Thoracic aorta (tissue), 2 donors: ENCODE measurements around the gene SEMA6D. TPM values are rescaled to one million over a fixed set of nuclear protein-coding genes. Genes with fewer than 3 reads are reported as not detected.

Experiments
- ATAC-seq: fragments of 150-250 bp; one replicate; pipeline ENCODE4 v1.8.0; 2017; ENCODE audit warnings: low read depth; ENCODE audit not compliant: insufficient number of reproducible peaks, low FRiP score
- DNase-seq: peaks from one replicate; pipeline ENCODE4 v3.0.0-alpha.2; 2020; ENCODE audit warnings: low spot score
- H3K27ac ChIP-seq, 2 donors: fragments of 200-600 bp; sonication (generic); 1 replicate in 1 of 2; 2 replicates in 1 of 2; pipeline ENCODE4 v1.5.1; 2016; ENCODE audit warnings: mild to moderate bottlenecking in 2 of 2, moderate library complexity in 2 of 2
- H3K27me3 ChIP-seq: fragments of 200-600 bp; sonication (generic); replicated peaks from 2 replicates; pipeline ENCODE4 v1.6.0; 2016; ENCODE audit warnings: mild to moderate bottlenecking; ENCODE audit not compliant: insufficient read depth
- H3K36me3 ChIP-seq: fragments of 200-600 bp; sonication (generic); one replicate; pipeline ENCODE4 v1.5.1; 2016
- H3K4me1 ChIP-seq, 2 donors: fragments of 200-600 bp; sonication (generic); 1 replicate in 1 of 2; 2 replicates in 1 of 2; pipeline versions ENCODE4 v1.5.1 to v1.6.0; 2016; ENCODE audit warnings: low read depth in 2 of 2, mild to moderate bottlenecking in 1 of 2; ENCODE audit not compliant: control insufficient read depth in 1 of 2
- H3K4me3 ChIP-seq: fragments of 200-600 bp; sonication (generic); 2 replicates; pipeline ENCODE4 v1.5.1; 2016; ENCODE audit warnings: mild to moderate bottlenecking
- H3K9me3 ChIP-seq: fragments of 200-600 bp; sonication (generic); 2 replicates; pipeline ENCODE4 v1.5.1; 2016
- total RNA-seq, 2 donors: library from RNA; depleted of rRNA; stranded (reverse); fragments of >200 nt; gene quantifications; one replicate each; pipeline versions ENCODE4 v1.1.0 to v1.2.3, GENCODE V29; 2016
- TF ChIP-seq, protein P1 (sequence below): fragments of 200-600 bp; sonication (generic); IDR thresholded peaks from one replicate; pipeline ENCODE4 v1.5.1; 2019; ENCODE audit warnings: antibody characterized with exemption

Gene SEMA6D, protein sequence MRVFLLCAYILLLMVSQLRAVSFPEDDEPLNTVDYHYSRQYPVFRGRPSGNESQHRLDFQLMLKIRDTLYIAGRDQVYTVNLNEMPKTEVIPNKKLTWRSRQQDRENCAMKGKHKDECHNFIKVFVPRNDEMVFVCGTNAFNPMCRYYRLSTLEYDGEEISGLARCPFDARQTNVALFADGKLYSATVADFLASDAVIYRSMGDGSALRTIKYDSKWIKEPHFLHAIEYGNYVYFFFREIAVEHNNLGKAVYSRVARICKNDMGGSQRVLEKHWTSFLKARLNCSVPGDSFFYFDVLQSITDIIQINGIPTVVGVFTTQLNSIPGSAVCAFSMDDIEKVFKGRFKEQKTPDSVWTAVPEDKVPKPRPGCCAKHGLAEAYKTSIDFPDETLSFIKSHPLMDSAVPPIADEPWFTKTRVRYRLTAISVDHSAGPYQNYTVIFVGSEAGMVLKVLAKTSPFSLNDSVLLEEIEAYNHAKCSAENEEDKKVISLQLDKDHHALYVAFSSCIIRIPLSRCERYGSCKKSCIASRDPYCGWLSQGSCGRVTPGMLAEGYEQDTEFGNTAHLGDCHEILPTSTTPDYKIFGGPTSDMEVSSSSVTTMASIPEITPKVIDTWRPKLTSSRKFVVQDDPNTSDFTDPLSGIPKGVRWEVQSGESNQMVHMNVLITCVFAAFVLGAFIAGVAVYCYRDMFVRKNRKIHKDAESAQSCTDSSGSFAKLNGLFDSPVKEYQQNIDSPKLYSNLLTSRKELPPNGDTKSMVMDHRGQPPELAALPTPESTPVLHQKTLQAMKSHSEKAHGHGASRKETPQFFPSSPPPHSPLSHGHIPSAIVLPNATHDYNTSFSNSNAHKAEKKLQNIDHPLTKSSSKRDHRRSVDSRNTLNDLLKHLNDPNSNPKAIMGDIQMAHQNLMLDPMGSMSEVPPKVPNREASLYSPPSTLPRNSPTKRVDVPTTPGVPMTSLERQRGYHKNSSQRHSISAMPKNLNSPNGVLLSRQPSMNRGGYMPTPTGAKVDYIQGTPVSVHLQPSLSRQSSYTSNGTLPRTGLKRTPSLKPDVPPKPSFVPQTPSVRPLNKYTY
- 10 to 100 TPM; 12.9 to 15.3 TPM for total RNA-seq

DNA sequence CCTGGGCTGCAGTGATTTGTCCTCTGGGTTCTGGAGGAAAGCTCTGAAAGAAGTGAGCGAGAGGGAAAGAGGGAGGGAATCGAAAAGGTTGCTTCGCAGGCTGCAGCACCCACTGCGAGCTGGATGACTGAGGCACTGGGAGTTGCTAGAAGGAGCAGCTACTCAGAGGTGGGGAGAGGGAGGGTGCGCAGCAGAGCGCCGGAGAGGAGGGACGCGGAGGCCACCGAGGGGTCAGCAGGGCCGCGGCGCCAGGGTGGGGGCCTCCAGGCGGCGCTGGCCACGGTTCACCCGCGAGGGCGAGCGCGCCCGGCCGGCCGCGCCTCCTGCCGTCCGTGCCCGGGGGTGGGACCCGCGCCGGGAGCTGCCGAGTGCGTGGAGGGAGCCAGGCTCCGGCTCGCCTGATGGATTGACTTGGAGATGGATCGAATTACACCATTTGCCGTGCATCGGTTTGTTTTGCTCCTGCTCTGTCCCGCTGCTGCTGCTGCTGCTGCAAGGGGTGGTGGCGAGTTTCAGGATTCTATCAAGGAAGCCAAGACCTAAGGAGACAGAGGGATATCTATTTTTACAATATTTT, at the start of gene SEMA6D:
TSS of gene SEMA6D (plus strand) at position 470 of the 577 bp plus-strand sequence. CDS start 42,294 bp downstream, outside the sequence.
- Histone ChIP-seq H3K27ac (peak within 1 kb of the TSS; percentile 86 to 88), H3K4me3 (peak within 1 kb of the TSS; percentile 89), H3K36me3 (no peaks in the 10 kb centered on the region), H3K27me3 (no peaks in the 10 kb centered on the region), H3K9me3 (no peaks in the 10 kb centered on the region), H3K4me1 (peaks cover 22 to 45% of the 10 kb centered on the region in 2 donors)
- DNase-seq, result no peak
- TF ChIP-seq, protein P1, sequence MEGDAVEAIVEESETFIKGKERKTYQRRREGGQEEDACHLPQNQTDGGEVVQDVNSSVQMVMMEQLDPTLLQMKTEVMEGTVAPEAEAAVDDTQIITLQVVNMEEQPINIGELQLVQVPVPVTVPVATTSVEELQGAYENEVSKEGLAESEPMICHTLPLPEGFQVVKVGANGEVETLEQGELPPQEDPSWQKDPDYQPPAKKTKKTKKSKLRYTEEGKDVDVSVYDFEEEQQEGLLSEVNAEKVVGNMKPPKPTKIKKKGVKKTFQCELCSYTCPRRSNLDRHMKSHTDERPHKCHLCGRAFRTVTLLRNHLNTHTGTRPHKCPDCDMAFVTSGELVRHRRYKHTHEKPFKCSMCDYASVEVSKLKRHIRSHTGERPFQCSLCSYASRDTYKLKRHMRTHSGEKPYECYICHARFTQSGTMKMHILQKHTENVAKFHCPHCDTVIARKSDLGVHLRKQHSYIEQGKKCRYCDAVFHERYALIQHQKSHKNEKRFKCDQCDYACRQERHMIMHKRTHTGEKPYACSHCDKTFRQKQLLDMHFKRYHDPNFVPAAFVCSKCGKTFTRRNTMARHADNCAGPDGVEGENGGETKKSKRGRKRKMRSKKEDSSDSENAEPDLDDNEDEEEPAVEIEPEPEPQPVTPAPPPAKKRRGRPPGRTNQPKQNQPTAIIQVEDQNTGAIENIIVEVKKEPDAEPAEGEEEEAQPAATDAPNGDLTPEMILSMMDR, result peak; percentile 30
- ATAC-seq, result peak; percentile 5

DNA sequence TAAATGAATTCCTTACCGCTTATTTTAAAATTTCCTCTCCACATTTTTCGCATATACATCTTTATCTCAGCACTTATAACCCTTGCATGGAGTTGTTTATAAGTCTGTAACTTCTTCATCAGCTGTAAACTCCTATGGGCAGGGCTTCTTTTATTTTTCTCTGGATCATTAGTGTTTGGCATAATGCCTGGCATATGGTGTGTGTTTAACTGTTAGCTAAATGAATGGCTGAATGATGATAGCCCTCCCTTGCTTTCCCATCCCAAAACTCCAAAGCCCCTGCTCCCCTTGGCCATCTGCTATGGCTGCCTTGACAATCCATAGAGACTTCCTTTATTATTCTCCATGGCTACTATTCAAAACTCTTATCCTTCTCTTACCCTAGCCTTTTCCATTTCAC, 48.1 kb upstream of the SEMA6D start:
- TF ChIP-seq, protein P1, result no peak
- DNase-seq (no peak), ATAC-seq (no peak)
- Histone ChIP-seq H3K36me3 (no peaks in the 10 kb centered on the region), H3K9me3 (no peaks in the 10 kb centered on the region), H3K27me3 (no peaks in the 10 kb centered on the region), H3K4me3 (no peak overlapping the region), H3K27ac (no peak overlapping the region), H3K4me1 (peaks cover 0 to 8% of the 10 kb centered on the region in 2 donors)

DNA sequence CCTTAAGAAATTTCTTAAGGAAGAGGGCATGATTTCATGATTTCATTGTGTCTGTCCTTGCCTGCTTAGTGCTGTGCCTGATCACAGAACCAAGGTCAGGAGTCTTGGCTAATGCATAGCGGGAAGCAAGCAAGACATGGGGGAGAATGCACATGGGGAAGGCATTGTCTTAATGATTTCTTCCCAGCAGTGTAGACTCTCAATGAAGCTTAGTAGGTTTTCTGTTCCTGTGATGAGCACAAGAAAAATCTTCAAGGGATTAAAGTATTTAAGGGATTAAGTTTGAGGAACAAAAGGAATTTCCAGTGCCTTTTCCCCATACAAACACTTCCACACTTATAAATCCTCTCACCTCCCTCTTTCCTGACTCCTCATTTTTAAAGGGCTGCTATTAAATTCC, 46.9 kb upstream of the SEMA6D start:
- TF ChIP-seq, protein P1, result no peak
- ATAC-seq, result no peak
- Histone ChIP-seq H3K36me3 (no peaks in the 10 kb centered on the region), H3K9me3 (no peaks in the 10 kb centered on the region), H3K4me1 (peaks cover 0 to 8% of the 10 kb centered on the region in 2 donors), H3K4me3 (no peak overlapping the region), H3K27me3 (no peaks in the 10 kb centered on the region), H3K27ac (no peak overlapping the region)
- DNase-seq, result no peak

DNA sequence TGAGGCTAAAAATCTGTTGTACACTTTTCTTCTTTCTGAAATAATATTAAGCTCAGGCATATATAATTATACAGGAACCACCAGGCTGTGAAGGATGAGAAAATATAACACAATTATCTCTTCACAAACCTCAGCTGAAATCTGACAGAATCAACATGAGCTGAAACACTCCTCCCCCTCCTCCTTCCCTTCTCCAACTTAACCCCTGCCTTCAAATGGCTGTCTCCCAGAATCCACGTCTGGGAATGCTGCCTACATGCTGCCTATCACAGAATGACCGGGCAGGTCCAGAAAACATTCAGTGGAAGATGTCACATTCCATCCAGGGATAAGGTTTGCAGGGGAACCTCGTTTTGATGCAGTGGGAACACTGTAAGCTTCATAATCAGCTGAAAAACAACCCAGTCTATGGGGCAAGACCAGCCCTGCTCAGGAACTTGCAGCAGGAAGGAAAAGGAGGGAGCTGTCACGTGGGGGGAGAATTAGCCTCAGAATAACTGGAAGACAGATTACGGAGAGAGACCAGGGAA, 44.0 kb upstream of the SEMA6D start:
- H3K27me3 ChIP-seq, result no peaks in the 10 kb centered on the region
- no peak overlapping the region for H3K4me3 ChIP-seq
- DNase-seq, result no peak
- ATAC-seq, result peak; percentile 43
- no peaks in the 10 kb centered on the region for H3K36me3 ChIP-seq
- H3K27ac ChIP-seq, result no peak overlapping the region
- TF ChIP-seq, protein P1, result no peak
- H3K9me3 ChIP-seq, result no peaks in the 10 kb centered on the region
- H3K4me1 ChIP-seq, result peaks cover 0 to 8% of the 10 kb centered on the region in 2 donors
